SK-N-SH (cell line): ENCODE measurements around the gene ZC3H13.

ENCODE experiments used
- CTCF ChIP-seq: fragments of 200-600 bp; sonication (generic); IDR thresholded peaks from 2 replicates; pipeline ENCODE4 v1.6.1; 2017; ENCODE audit warnings: antibody characterized with exemption, mild to moderate bottlenecking, moderate library complexity
- EP300 ChIP-seq, 2 experiments: IDR thresholded peaks; 2 replicates each; pipeline versions ENCODE4 v1.4.0 to v1.6.1; 2012; ENCODE audit warnings: borderline replicate concordance in 1 of 2, low read depth in 1 of 2, low read length in 1 of 2
- NRF1 ChIP-seq: IDR thresholded peaks from 2 replicates; pipeline ENCODE4 v1.6.1; 2012; ENCODE audit warnings: low read depth, mild to moderate bottlenecking, low read length
- PBX3 ChIP-seq: IDR thresholded peaks from 2 replicates; pipeline ENCODE4; 2012
- RCOR1 ChIP-seq: fragments of 150-350 bp; IDR thresholded peaks from 2 replicates; pipeline ENCODE4 v1.6.1; 2017; ENCODE audit warnings: antibody characterized with exemption, low read length
- TAF1 ChIP-seq: IDR thresholded peaks from 2 replicates; pipeline ENCODE4 v1.6.1; 2012; ENCODE audit warnings: low read depth, mild to moderate bottlenecking, low read length, moderate library complexity, borderline replicate concordance

GRCh38 chr13:45915686-45916439 is 136.7 kb downstream of the ZC3H13 start:
- TF ChIP-seq CTCF = no peak
- TF ChIP-seq TAF1 = no peak
- no peak for TF ChIP-seq NRF1
- TF ChIP-seq EP300 (IDR thresholded peaks at IDR 0.05; ENCODE audit: borderline replicate concordance in 1 of 2, low read depth in 1 of 2, low read length in 1 of 2) = no peak
- TF ChIP-seq RCOR1 = no peak
- no peak for TF ChIP-seq PBX3
